LNCAP (cell line): ENCODE results near the gene FLOT1.

ENCODE experiments used
- CTCF ChIP-seq: fragments of 450-650 bp; IDR thresholded peaks from 2 replicates; pipeline ENCODE4 v1.5.1; 2017; ENCODE audit warnings: mild to moderate bottlenecking

Gene FLOT1

GRCh38 chr6:30735668-30736314, 6.7 kb downstream of the FLOT1 start:
- no peak for TF ChIP-seq CTCF

- no peak for TF ChIP-seq CTCF
These were observed 10.1 kb downstream of the FLOT1 start for GRCh38 chr6:30732237-30732943.

- TF ChIP-seq CTCF: peak; percentile 80
These were observed 11.7 kb downstream of the FLOT1 start for GRCh38 chr6:30730601-30731435.

GRCh38 chr6:30727920-30728553, 14.4 kb downstream of the FLOT1 start:
- no peak for TF ChIP-seq CTCF

- no peak for TF ChIP-seq CTCF
These were observed 15.7 kb downstream of the FLOT1 start for GRCh38 chr6:30726506-30727413.

GRCh38 chr6:30725713-30726505, 16.6 kb downstream of the FLOT1 start:
- no peak for TF ChIP-seq CTCF
